DMS 273 (cell line): ENCODE measurements around the gene CALR3.
A peak's percentile ranks its signal among the peaks of the same experiment; 100 is the strongest.
"Not testable (repeated sequence)": the region's sequence is repeated elsewhere in the genome, so short reads cannot be mapped to it uniquely, and the experiment has no call there.

Experiments used
- DNase-seq: peaks from one replicate; lab custom pipeline; 2025; ENCODE audit not compliant: unreplicated experiment; lab: John Stamatoyannopoulos, UW

CALR3 gene

GRCh38 chr19:16524991-16525734 is 29.2 kb upstream of the CALR3 start:
- DNase-seq = no peak

GRCh38 chr19:16522559-16523377 is 26.8 kb upstream of the CALR3 start:
- DNase-seq = no peak

GRCh38 chr19:16521715-16522289 is 25.8 kb upstream of the CALR3 start:
- no peak for DNase-seq

GRCh38 chr19:16520986-16521624 is 25.1 kb upstream of the CALR3 start:
- no peak for DNase-seq

- DNase-seq = no peak
Measured at GRCh38 chr19:16520074-16520973, 24.4 kb upstream of the CALR3 start.

- no peak for DNase-seq
Measured at GRCh38 chr19:16519230-16519687, 23.3 kb upstream of the CALR3 start.

GRCh38 chr19:16518483-16519229 is 22.7 kb upstream of the CALR3 start:
- peak; percentile 24 for DNase-seq

GRCh38 chr19:16518061-16518460 is 22.1 kb upstream of the CALR3 start:
- DNase-seq = no peak

GRCh38 chr19:16516923-16517610 is 21.1 kb upstream of the CALR3 start:
- no peak for DNase-seq

GRCh38 chr19:16516381-16516780 is 20.4 kb upstream of the CALR3 start:
- DNase-seq = no peak

- no peak for DNase-seq
Measured at GRCh38 chr19:16514383-16515019, 18.5 kb upstream of the CALR3 start.

GRCh38 chr19:16512611-16513010 is 16.6 kb upstream of the CALR3 start:
- not testable (repeated sequence) for DNase-seq

GRCh38 chr19:16509141-16510061 is 13.4 kb upstream of the CALR3 start:
- DNase-seq = no peak

- no peak for DNase-seq
Measured at GRCh38 chr19:16508546-16508945, 12.6 kb upstream of the CALR3 start.

GRCh38 chr19:16506961-16507360 is 11.0 kb upstream of the CALR3 start:
- no peak for DNase-seq

GRCh38 chr19:16506161-16506560 is 10.2 kb upstream of the CALR3 start:
- not testable (repeated sequence) for DNase-seq

GRCh38 chr19:16504271-16504670 is 8.3 kb upstream of the CALR3 start:
- no peak for DNase-seq

GRCh38 chr19:16497837-16498236 is 1.9 kb upstream of the CALR3 start:
- no peak for DNase-seq
